T-cell (primary cell): Measurements from ENCODE around the gene COX7A2. TPM values are rescaled to one million over a fixed set of nuclear protein-coding genes. Genes with fewer than 3 reads are reported as not detected.

ENCODE experiments used
- ATAC-seq, 4 experiments: fragments of 200-7000 bp in 3 of 4; fragments of 150-1000 bp in 1 of 4; cut with Tn5 transposase; replicated peaks in 1 of 4; 1 replicate in 3 of 4; 2 replicates in 1 of 4; pipeline ENCODE4 v1.10.0; 2021; ENCODE audit warnings: moderate library complexity in 3 of 4, mild to moderate bottlenecking in 2 of 4, moderate number of reproducible peaks in 1 of 4
- CTCF ChIA-PET, 2 donors: fragments of 300-600 bp; sonication (Branson Sonifier 250); formaldehyde crosslinking; loops; one replicate each; lab custom pipeline; 2022; ENCODE audit warnings: antibody characterized with exemption in 2 of 2; lab: Charles Lee
- POLR2A ChIA-PET, 2 donors: fragments of 300-600 bp; sonication (Branson Sonifier 250); formaldehyde crosslinking; loops; one replicate each; lab custom pipeline; 2022; ENCODE audit warnings: antibody characterized with exemption in 2 of 2; lab: Charles Lee
- DNase-seq, 35 experiments: peaks; one replicate each; pipeline versions ENCODE4 v3.0.0 to v3.0.0-alpha.2; 2013 to 2023
- H3K27ac ChIP-seq: one replicate; pipeline ENCODE4 v1.5.1; 2013; ENCODE audit warnings: low read length
- H3K27me3 ChIP-seq, 2 experiments: replicated peaks in 1 of 2; 1 replicate in 1 of 2; 2 replicates in 1 of 2; pipeline versions ENCODE4 v1.6.1 to v1.7.0; 2013; ENCODE audit warnings: low read length in 1 of 2, mixed read lengths in 1 of 2; ENCODE audit not compliant: control insufficient read depth in 2 of 2, insufficient read depth in 2 of 2; ENCODE audit errors: extremely low read depth in 1 of 2
- H3K36me3 ChIP-seq, 2 donors: 1 replicate in 1 of 2; 2 replicates in 1 of 2; pipeline versions ENCODE4 v1.6.1 to v1.7.0; 2013; ENCODE audit warnings: low read length in 1 of 2; ENCODE audit not compliant: control insufficient read depth in 2 of 2, insufficient read depth in 1 of 2; ENCODE audit errors: extremely low read depth in 1 of 2
- H3K4me1 ChIP-seq, 2 experiments: 1 replicate in 1 of 2; 2 replicates in 1 of 2; pipeline versions ENCODE4 v1.6.1 to v1.7.0; 2013; ENCODE audit warnings: low read length in 2 of 2, mixed read lengths in 1 of 2; ENCODE audit not compliant: insufficient read depth in 2 of 2, control insufficient read depth in 1 of 2; ENCODE audit errors: extremely low read depth in 1 of 2
- H3K4me3 ChIP-seq, 2 donors: 1 replicate in 1 of 2; 2 replicates in 1 of 2; pipeline versions ENCODE4 v1.5.1 to v1.7.0; 2013; ENCODE audit warnings: mild to moderate bottlenecking in 2 of 2, low read length in 1 of 2, moderate library complexity in 1 of 2; ENCODE audit not compliant: control insufficient read depth in 1 of 2; ENCODE audit errors: extremely low read depth in 1 of 2
- H3K9me3 ChIP-seq: 2 replicates; pipeline ENCODE4 v1.7.0; 2013
- H3K27ac Mint-ChIP-seq, 2 donors: one replicate each; pipeline ENCODE4 v1.8.0; 2020 to 2021; ENCODE audit warnings: mild to moderate bottlenecking in 2 of 2, mixed read lengths in 2 of 2
- H3K27me3 Mint-ChIP-seq, 2 donors: one replicate each; pipeline ENCODE4 v1.8.0; 2021 to 2022; ENCODE audit warnings: mixed read lengths in 2 of 2
- H3K36me3 Mint-ChIP-seq: one replicate; pipeline ENCODE4 v1.8.0; 2021; ENCODE audit warnings: mixed read lengths
- H3K4me1 Mint-ChIP-seq, 3 donors: one replicate each; pipeline ENCODE4 v1.8.0; 2020 to 2022; ENCODE audit warnings: mixed read lengths in 3 of 3, mild to moderate bottlenecking in 1 of 3
- H3K4me3 Mint-ChIP-seq, 3 donors: one replicate each; pipeline ENCODE4 v1.8.0; 2020 to 2022; ENCODE audit warnings: mild to moderate bottlenecking in 3 of 3, mixed read lengths in 3 of 3, moderate library complexity in 3 of 3
- H3K9me3 Mint-ChIP-seq, 3 donors: one replicate each; pipeline ENCODE4 v1.8.0; 2020 to 2022; ENCODE audit warnings: mixed read lengths in 3 of 3
- WGBS: methylation state at CpG from one replicate; pipeline ENCODE4 v1.1.5; 2013; ENCODE audit warnings: missing lambda C conversion rate; ENCODE audit not compliant: insufficient coverage; 5-methylcytosine and 5-hydroxymethylcytosine counted together
- total RNA-seq, 35 experiments: library from RNA in 6 of 35; stranded (reverse) in 6 of 35; fragments of 120-200 nt in 1 of 35; gene quantifications; one replicate each; pipeline versions ENCODE4 v1.2.1 to v1.2.4 and lab custom pipeline; 2013 to 2026

The COX7A2 gene
- total RNA-seq, 5 donors from 2014 or later (not counting 1 experiment from before 2014, with no cell fraction given): 195 to 213 (median 198) TPM

- Histone ChIP-seq H3K9me3 (no peaks in the 10 kb centered on the region), H3K4me3 (peak overlapping the region in 1 of 2 donors; percentile 26), H3K4me1 (peaks cover 0 to 41% of the 10 kb centered on the region in 2 experiments), H3K27me3 (peaks cover 15 to 56% of the 10 kb centered on the region in 2 experiments), H3K36me3 (no peaks in the 10 kb centered on the region), H3K27ac (no peak overlapping the region)
- Mint-ChIP-seq H3K4me1 (peaks cover 38 to 43% (median 39%) of the 10 kb centered on the region in 3 donors), H3K4me3 (peak overlapping the region in 2 of 3 donors; percentile 25 to 76), H3K36me3 (no peaks in the 10 kb centered on the region), H3K27ac (no peak overlapping the region), H3K9me3 (no peaks in the 10 kb centered on the region), H3K27me3 (peaks cover 60 to 70% of the 10 kb centered on the region in 2 donors)
- peak in 2 of 4 experiments; percentile 20 to 38 for ATAC-seq
- ChIA-PET CTCF (interaction anchor here in 1 of 2 donors (3.0 to 11.3 kb wide), 2 partner anchors 8 to 1462 kb away, joined by 20 to 213 read pairs; no protein-coding TSS in a partner anchor), POLR2A (no interaction called here)
- peak in 1 of 35 experiments; percentile 9 for DNase-seq
- 8% methylated on average over 39 of the region's 46 CpGs for WGBS
Observed at GRCh38 chr6:75201901-75202672, 41.5 kb downstream of the COX7A2 start.

- Histone ChIP-seq H3K36me3 (no peaks in the 10 kb centered on the region), H3K9me3 (no peaks in the 10 kb centered on the region), H3K27ac (no peak overlapping the region), H3K4me1 (peaks cover 0 to 30% of the 10 kb centered on the region in 2 experiments), H3K27me3 (peaks cover 12 to 45% of the 10 kb centered on the region in 2 experiments), H3K4me3 (no peak overlapping the region)
- H3K4me3 Mint-ChIP-seq: no peak overlapping the region
- POLR2A ChIA-PET: no interaction called here
- H3K27ac Mint-ChIP-seq: no peak overlapping the region
- WGBS: 10% methylated on average over 1 of the region's 1 CpG
- H3K27me3 Mint-ChIP-seq: peaks cover 52 to 61% of the 10 kb centered on the region in 2 donors
- H3K9me3 Mint-ChIP-seq: no peaks in the 10 kb centered on the region
- CTCF ChIA-PET: interaction anchor here in 1 of 2 donors (0.7 to 3.0 kb wide), 2 partner anchors 9 to 1076 kb away, joined by 3 to 20 read pairs; no protein-coding TSS in a partner anchor
- ATAC-seq: no peak
- H3K36me3 Mint-ChIP-seq: no peaks in the 10 kb centered on the region
- no peak for DNase-seq
- peaks cover 28 to 33% (median 29%) of the 10 kb centered on the region in 3 donors for H3K4me1 Mint-ChIP-seq
Observed at GRCh38 chr6:75201021-75201420, 42.6 kb downstream of the COX7A2 start.

- peaks cover 44 to 52% of the 10 kb centered on the region in 2 donors for H3K27me3 Mint-ChIP-seq
- Histone ChIP-seq H3K9me3 (no peaks in the 10 kb centered on the region), H3K27ac (no peak overlapping the region), H3K27me3 (peaks cover 12 to 34% of the 10 kb centered on the region in 2 experiments), H3K4me1 (peaks cover 0 to 19% of the 10 kb centered on the region in 2 experiments), H3K4me3 (no peak overlapping the region), H3K36me3 (no peaks in the 10 kb centered on the region)
- no peak for ATAC-seq
- no peak overlapping the region for H3K27ac Mint-ChIP-seq
- H3K9me3 Mint-ChIP-seq: no peaks in the 10 kb centered on the region
- H3K4me3 Mint-ChIP-seq: no peak overlapping the region
- CTCF ChIA-PET: interaction anchor here (0.5 to 3.0 kb wide), 3 partner anchors 9 to 1749 kb away, joined by 3 to 20 read pairs (median 3); no protein-coding TSS in a partner anchor
- peaks cover 18 to 22% (median 18%) of the 10 kb centered on the region in 3 donors for H3K4me1 Mint-ChIP-seq
- WGBS: 93% methylated on average over 2 of the region's 3 CpGs
- H3K36me3 Mint-ChIP-seq: no peaks in the 10 kb centered on the region
- DNase-seq: no peak
- POLR2A ChIA-PET: no interaction called here
Observed at GRCh38 chr6:75199889-75200288, 43.7 kb downstream of the COX7A2 start.

- peaks cover 12 to 22% of the 10 kb centered on the region in 2 donors for H3K27me3 Mint-ChIP-seq
- H3K9me3 ChIP-seq: no peaks in the 10 kb centered on the region
- H3K36me3 Mint-ChIP-seq: no peaks in the 10 kb centered on the region
- CTCF ChIA-PET: interaction anchor here in 1 of 2 donors (0.5 kb wide), 1 partner anchor 1518 kb away, joined by 4 read pairs; no protein-coding TSS in a partner anchor
- no peaks in the 10 kb centered on the region for H3K36me3 ChIP-seq
- no peak overlapping the region for H3K4me3 ChIP-seq
- POLR2A ChIA-PET: no interaction called here
- no peak for ATAC-seq
- no peak overlapping the region for H3K27ac ChIP-seq
- WGBS: no CpG with 5 or more reads among the region's 2 CpGs
- H3K27ac Mint-ChIP-seq: no peak overlapping the region
- DNase-seq: no peak
- H3K4me3 Mint-ChIP-seq: no peak overlapping the region
- H3K9me3 Mint-ChIP-seq: no peaks in the 10 kb centered on the region
- no peaks in the 10 kb centered on the region for H3K4me1 Mint-ChIP-seq
- H3K27me3 ChIP-seq: peaks cover 4 to 5% of the 10 kb centered on the region in 2 experiments
- no peaks in the 10 kb centered on the region for H3K4me1 ChIP-seq
Observed at GRCh38 chr6:75196081-75196687, 47.4 kb downstream of the COX7A2 start.

- no peaks in the 10 kb centered on the region for H3K36me3 ChIP-seq
- Mint-ChIP-seq H3K9me3 (peaks cover 0 to 13% (median 0%) of the 10 kb centered on the region in 3 donors), H3K36me3 (no peaks in the 10 kb centered on the region), H3K27ac (no peak overlapping the region), H3K27me3 (peaks cover 18 to 27% of the 10 kb centered on the region in 2 donors), H3K4me3 (no peak overlapping the region), H3K4me1 (no peaks in the 10 kb centered on the region)
- no peak for ATAC-seq
- no peak overlapping the region for H3K4me3 ChIP-seq
- CTCF ChIA-PET: interaction anchor here in 1 of 2 donors (0.6 kb wide), 1 partner anchor 20 kb away, joined by 4 read pairs; no protein-coding TSS in a partner anchor
- no peaks in the 10 kb centered on the region for H3K9me3 ChIP-seq
- H3K27ac ChIP-seq: no peak overlapping the region
- H3K4me1 ChIP-seq: no peaks in the 10 kb centered on the region
- no peak for DNase-seq
- POLR2A ChIA-PET: no interaction called here
- 40% methylated on average over 1 of the region's 3 CpGs for WGBS
- no peaks in the 10 kb centered on the region for H3K27me3 ChIP-seq
Observed at GRCh38 chr6:75188221-75188925, 55.2 kb downstream of the COX7A2 start.
